ENCODE measurements around the gene TANC1.

GRCh38 chr2:159009940-159010339 lies 41.5 kb downstream of the TANC1 start:
- no peak for TF ChIP-seq USF2 (IDR thresholded peaks at IDR 0.05)
- TF ChIP-seq CTCF (IDR thresholded peaks at IDR 0.05), result no peak
- TF ChIP-seq POLR2A (IDR thresholded peaks at IDR 0.05; ENCODE audit: low read length), result no peak
- no peak for TF ChIP-seq NR3C1 (IDR thresholded peaks at IDR 0.05)
- TF ChIP-seq MYC (IDR thresholded peaks at IDR 0.05; ENCODE audit: borderline replicate concordance, low read length), result no peak
- TF ChIP-seq RAD21 (conservative IDR thresholded peaks at IDR 0.05 in 1 of 2, IDR thresholded peaks at IDR 0.05 in 1 of 2), result no peak
- TF ChIP-seq ZSCAN20 (CRISPR knock-in tag; IDR thresholded peaks at IDR 0.05), result no peak
- no peak for TF ChIP-seq CEBPB (IDR thresholded peaks at IDR 0.05)
- TF ChIP-seq CBX2 (IDR thresholded peaks at IDR 0.05; ENCODE audit: borderline replicate concordance, low read depth), result no peak
- TF ChIP-seq MAX (IDR thresholded peaks at IDR 0.05), result no peak
- TF ChIP-seq PBX3 (IDR thresholded peaks at IDR 0.05), result no peak
- no peak for TF ChIP-seq SREBF2 (IDR thresholded peaks at IDR 0.05)
- no peak for TF ChIP-seq ZFP36 (IDR thresholded peaks at IDR 0.05; ENCODE audit: borderline replicate concordance, partially characterized antibody)
- TF ChIP-seq JUN (IDR thresholded peaks at IDR 0.05), result no peak

Measured in A549 (cell line).